Stimulated activated CD4-positive, alpha-beta T cell treated with anti-CD3 and anti-CD28 coated beads, TNF-alpha, amount 100 ng/mL, for 48 hours (primary cell): ENCODE results near the gene SSH3.

Source experiments
- DNase-seq, 3 donors: peaks; one replicate each; pipeline ENCODE4 v3.0.0-alpha.2; 2020; ENCODE audit warnings: low read depth in 3 of 3

SSH3 gene

DNA sequence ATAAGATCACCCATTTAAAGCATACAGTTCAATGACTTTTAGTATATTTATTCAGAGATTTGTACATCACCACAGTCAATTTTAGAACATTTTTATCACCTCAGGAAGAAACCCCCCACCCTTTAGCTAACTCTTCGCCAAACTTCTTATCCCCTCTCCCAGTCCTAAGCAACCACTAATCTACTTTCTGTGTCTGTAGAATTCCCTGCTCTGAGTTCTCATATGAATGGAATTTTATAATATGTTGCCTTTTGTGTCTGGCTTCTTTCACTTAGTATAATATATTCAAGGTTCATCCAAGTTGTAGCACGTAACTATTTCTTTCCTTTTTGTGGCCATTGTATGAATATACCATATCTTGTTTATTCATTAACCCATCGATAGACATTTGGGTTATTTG is 10.7 kb upstream of the SSH3 start:
- no peak for DNase-seq

DNA sequence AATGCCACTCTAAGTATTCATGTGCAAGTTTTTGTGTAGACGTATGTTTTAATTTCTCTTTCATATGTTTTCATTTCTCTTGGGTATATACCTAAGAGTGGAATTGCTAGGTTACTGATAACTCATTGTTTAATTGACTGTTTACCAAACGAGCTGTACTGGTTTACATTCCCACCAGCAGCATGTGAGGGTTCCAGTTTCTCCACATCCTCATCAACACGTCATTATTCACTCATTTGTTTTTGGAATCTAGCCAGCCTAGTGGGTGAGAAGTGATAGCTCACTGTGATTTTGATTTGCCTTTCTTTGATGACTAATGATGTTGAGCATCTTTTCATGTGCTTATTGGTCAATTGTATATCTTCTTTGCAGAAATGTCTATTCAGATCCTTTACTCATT is 10.2 kb upstream of the SSH3 start:
- no peak for DNase-seq

DNA sequence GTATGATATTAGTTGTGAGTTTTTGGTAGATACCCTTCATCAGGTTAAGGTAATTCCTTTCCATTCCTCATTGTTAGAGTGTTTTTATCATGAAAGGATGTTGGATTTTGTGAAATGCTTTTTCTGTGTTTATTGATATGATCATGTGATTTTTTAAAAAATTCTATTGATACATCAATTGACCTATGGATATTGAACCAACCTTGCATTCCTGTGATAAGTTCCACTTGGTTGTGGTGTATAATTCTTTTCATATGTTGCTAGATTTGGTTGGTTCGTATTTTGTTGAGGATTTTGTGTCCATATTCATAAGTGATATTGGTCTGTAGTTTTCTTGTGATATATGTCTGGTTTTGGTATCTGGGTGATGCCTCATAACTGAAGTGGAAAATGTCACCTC is 7.5 kb upstream of the SSH3 start:
- DNase-seq = no peak

GRCh38 chr11:67298786-67299185 is 4.5 kb upstream of the SSH3 start:
- no peak for DNase-seq

DNA sequence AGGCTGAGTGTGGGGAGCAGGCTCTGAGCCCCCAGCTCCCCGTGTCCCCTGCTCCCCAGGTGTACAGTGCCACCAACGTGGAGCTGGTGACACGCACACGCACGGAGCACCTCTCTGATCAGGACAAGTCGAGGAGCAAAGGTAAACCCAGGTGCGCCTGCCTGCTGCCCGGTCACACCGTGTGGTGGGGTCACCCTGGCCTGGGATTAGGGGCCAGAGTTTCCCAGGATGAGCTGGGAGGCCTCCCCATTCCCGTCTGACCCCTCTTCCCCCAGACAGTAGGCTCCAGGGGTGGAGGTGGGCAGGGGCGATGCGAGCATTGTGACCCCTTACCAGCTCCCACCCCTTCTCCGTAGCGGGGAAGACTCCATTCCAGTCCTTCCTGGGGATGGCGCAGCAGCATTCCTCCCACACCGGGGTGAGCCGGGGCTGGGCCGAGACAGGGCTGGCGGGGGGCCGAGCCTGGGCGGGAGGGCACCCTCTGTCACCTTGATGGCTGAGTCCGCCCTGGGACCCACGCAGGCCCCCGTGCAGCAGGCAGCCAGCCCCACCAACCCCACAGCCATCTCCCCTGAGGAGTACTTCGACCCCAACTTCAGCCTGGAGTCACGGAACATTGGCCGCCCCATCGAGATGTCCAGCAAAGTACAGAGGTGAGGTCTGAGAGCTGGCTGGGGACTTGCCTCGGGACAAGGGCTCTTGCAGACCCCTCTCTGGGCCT is 3.7 kb upstream of the SSH3 start:
- DNase-seq = no peak

DNA sequence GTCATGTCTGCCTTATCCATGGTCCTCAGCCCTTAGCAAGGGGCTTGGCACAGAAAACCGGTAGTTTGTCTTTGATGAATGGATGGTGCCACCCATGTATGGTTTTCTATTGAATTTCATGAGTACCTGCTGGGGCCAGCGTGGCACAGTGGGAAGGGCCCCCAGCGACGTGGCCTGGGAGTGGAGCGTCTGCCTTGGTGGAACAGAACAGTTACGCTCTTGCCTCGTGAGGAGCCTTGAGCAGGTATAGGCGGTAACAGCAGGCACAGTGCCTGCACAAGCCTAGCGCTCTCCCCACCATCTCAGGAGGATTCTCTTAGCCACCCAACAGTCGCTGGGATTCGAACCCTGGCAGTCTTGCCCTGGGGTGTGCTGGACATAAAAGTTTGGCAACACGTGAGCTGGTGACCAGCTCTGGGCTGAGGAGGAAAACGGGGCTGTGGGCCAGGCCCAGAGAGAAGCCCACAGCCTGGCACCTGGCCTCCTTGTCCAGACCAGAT is 3.0 kb upstream of the SSH3 start:
- DNase-seq = no peak

DNA sequence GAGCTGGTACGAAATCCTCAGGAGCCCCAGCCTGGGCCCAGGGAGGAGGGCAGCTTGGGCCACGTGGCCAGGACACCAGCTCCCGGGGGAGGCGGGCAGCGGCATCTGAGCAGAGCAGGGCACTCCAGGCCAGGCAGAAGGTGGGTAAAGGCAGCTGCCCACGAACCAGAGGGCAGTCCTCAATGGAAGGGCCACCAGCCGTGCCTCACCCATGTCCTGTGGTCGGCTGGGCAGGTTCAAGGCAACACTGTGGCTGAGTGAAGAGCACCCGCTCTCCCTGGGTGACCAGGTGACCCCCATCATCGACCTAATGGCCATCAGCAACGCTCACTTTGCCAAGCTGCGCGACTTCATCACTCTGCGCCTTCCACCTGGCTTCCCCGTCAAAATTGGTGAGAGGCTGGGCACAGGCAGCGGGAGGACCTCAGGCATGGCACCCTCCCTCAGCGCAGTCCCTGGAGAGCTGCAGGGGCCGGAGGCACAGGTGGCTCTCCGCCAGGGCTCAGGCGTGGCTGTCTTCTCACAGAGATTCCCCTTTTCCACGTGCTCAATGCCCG is 2.5 kb upstream of the SSH3 start:
- DNase-seq = no peak

DNA sequence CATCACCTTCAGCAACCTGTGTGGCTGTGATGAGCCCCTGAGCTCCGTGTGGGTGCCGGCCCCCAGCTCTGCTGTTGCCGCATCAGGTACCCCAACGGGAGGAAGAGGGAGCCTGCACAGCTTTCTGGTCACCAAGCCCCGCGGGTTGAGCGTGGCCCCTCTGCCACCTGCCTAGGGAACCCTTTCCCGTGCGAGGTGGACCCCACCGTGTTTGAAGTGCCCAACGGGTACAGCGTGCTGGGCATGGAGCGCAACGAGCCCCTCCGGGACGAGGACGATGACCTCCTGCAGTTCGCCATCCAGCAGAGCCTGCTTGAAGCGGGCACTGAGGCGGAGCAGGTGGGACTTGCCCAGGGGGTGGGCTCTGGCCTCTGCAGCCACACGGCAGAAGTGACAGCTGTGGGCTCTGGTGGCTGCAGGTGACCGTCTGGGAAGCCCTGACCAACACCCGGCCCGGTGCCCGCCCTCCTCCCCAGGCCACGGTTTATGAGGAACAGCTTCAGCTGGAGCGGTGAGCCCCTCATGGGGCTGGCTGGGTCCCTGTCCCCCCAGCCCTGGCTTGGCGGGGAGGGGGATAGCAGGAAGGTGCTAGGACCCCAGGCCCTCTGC is 1.9 kb upstream of the SSH3 start:
- DNase-seq = no peak

GRCh38 chr11:67301951-67302516 is 1.3 kb upstream of the SSH3 start:
- no peak for DNase-seq

DNA sequence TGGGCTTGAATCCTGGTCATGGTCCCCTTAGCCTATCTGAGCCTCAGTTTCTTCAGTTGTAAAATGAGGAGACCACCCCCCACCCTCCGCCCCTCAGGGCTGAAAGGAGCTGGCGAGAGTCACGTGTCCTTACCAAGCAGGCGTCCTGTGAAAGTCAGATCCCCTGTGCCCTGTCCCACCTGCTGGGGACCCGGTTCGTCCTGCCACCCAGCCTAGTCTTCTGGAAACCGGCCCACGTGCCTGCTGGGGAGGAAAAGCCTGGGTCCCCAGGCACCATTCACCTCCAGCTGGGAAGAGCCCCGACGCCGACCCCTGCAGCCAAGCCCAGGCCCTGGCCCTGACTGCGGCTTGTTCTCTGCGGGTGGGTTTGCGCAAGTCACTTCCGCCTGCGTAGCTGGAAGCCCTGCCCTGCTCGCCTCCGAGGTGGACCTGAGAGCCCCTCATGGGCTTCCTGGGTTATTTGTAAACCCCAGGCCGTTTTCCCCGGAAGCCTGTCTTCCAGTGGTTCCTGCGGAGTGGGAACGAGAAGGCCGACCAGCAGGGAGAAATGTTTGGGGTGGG is 679 bp upstream of the SSH3 start:
- no peak for DNase-seq

DNA sequence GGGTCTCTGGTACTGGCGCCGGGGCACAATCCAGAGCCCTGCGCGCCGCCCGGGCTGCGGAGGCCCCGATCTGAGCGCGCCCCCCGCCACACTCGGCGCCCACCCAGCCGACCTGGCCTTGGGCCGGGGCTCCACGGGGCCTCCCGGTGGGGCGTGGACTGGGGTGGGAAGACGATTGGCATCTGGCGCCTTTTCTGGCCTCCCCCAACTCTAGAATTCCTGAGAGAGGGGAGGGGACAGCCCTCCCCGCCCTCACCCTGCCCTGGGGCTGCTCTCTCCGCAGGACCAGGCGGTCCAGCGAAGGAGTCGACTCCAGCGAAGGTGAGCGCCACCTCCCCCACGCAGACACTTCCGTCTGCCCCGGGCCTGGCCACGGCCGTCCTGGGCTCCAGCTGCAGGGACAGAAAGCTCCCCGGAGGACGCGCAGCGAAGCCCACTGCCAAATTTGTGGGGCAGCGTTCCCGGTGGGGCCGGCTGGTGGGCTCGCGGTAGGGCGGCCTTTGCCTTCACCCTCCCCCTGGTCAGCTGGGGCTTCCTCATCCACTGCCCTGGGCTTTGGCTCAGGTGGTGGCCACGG is 593 bp downstream of the SSH3 start:
- DNase-seq = no peak

- no peak for DNase-seq
Observed at GRCh38 chr11:67304511-67305113, 1.3 kb downstream of the SSH3 start.

- no peak for DNase-seq
Observed at GRCh38 chr11:67306769-67307544, 3.6 kb downstream of the SSH3 start.

DNA sequence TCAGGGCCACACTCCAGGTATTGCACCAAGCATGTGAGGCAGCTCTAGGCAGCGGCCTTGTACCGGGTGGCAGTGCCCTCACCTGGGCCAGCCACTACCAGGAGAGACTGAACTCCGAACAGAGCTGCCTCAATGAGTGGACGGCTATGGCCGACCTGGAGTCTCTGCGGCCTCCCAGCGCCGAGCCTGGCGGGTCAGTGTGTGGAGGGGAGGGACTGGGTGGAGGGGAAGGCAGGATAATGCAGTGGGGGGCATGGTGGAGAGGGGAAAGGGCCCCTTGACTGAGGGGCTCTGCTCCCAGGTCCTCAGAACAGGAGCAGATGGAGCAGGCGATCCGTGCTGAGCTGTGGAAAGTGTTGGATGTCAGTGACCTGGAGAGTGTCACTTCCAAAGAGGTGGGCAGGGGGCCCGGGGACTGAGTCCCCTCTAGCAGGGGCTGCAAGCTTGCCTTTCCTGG is 4.2 kb downstream of the SSH3 start:
- no peak for DNase-seq

GRCh38 chr11:67308031-67308866 is 4.9 kb downstream of the SSH3 start:
- no peak for DNase-seq

- DNase-seq = no peak
Observed at GRCh38 chr11:67309166-67309565, 5.8 kb downstream of the SSH3 start.

GRCh38 chr11:67309661-67310061 is 6.3 kb downstream of the SSH3 start:
- DNase-seq = no peak

GRCh38 chr11:67310246-67311050 is 7.1 kb downstream of the SSH3 start:
- DNase-seq = no peak

DNA sequence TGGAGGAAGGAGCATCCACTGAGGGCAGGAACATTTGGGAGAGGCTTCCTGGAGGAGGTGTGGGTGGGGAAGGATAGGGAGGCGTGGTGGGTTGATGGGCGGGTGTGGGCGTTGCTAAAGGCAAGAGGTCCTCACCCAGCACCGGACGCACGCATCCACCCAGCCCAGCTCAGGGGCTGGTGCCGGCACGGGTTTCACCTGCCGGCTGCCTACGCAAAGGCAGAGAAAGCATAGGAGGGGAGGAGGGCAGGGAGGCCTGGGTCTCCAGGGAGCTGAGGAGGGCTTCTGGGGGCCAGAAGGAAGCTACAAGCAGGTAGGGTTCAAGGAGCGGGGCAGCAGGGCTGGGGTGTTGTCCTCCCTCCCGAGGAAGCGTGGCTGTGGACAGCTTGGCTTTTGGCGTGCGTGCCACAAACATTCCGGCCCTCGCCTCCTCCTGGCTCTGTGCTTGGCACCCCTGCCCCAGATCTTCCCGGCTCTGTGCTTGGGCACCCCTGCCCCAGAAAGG is 7.8 kb downstream of the SSH3 start:
- no peak for DNase-seq
